ENCODE data around the gene SLC17A2.

SLC17A2 gene

DNA sequence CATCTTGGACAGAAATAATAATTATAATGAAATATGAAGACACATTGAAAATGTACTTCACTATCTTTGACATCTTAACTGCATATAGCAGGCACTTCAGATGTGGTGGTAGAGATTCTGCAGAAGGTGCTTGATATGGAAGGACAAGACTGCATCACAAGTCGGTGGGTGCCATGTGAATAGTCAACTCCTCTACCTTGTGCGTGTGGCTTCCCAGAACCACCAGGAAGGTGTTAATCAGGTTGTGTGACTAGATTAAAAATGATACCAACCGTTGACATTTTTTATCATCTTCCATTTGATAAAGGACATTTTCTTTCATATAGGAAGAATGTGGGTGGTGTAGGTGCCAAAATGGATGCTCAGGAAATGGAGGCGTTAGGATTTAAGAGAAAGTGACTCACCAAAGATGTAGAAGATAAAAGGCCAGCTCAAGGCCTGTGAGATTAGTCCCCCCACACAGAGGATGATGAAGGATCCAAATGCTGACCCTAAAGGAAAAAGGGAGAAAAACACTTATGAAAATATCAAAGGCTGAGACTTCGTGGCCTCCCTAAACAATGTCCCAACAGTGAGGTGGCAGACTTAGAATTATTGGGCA, 12.3 kb downstream of the SLC17A2 start:
- no peak for DNase-seq

DNA sequence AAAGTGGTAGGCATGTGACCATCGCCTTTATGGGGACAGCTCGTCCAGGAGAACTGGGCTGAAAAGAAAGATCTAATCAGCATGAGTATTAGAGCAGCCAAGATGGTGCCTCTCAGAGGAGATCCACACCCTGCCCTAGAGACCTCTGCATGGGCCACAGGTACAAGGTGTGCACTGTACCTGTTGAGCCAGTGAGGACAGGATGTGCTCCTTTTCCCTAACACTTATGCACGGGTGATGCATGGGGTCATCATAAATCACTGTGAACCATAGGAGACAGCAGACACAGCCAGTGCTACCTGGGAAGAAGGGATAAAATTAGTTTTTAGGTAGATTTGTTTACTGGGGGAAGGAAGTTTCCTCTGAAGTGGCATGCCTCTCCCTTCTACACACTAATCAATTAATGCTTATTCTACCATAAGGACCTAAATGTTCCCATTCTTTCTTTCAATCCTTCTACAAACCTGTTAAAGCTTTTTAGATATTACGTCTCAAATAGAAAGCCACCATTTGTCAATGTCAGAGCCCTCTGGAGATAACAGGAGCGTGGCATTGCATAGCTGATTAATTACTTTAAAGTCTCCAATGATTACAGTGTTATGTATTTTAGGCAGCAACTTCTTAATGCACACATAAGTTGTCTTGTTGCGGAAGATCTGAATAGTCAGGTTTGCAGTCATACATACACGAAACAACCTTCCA, 13.6 kb downstream of the SLC17A2 start:
- no peak for DNase-seq

DNA sequence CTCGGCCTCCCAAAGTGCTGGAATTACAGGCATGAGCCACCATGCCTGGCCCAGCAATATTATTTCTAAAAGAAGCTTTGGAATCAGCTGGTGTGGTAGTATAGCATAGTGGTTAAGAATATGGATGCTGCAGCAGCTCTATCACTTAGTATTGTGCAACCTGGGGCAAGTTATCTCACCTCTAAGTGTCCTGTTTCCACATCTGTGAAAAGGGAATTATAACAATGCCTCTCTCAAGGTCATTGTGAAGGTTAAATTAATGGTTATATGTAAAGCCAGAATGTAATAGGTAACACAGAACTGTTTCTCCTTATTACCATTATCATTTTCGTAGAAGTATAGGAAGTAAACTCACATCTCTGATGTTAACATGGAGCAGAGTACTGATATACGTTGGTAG, 14.2 kb downstream of the SLC17A2 start:
- no peak for DNase-seq

DNA sequence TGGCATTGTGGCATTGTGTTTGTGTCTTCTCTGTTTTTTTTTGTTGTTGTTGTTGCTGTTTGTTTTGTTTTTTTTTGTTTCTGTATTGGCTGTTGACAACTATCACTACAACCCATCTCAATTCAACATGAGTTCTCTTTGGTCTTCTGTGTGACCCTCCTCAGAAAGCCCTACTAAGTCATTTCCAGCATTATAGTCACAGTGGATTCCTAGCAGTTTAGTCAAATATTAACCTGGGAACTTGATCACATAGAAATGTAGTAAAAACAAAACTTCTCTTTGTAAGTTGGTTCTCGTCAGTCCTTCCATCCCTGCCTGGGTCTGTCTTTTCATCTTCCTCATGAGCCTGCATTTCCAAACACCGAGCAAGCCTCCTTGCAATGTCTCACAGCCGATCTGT, 16.8 kb downstream of the SLC17A2 start:
- no peak for DNase-seq

DNA sequence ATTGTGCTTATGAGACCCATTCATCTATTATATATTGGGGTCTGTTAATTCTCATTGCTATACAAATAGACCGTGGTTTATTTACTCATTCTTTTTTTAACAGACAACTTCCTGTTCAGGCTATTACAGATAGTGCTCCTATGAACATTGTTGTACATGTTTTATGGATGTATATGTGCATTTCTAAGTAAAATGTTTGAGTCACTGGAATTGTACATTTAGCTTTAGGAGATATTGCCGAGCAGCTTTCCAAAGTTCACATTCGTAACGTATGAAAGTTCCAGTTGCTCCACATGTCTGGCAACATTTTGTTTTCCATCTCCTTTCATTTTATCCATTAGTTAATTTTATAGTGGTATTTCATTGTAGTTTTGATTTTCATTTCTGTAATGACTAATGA, 19.1 kb downstream of the SLC17A2 start:
- DNase-seq: no peak

DNA sequence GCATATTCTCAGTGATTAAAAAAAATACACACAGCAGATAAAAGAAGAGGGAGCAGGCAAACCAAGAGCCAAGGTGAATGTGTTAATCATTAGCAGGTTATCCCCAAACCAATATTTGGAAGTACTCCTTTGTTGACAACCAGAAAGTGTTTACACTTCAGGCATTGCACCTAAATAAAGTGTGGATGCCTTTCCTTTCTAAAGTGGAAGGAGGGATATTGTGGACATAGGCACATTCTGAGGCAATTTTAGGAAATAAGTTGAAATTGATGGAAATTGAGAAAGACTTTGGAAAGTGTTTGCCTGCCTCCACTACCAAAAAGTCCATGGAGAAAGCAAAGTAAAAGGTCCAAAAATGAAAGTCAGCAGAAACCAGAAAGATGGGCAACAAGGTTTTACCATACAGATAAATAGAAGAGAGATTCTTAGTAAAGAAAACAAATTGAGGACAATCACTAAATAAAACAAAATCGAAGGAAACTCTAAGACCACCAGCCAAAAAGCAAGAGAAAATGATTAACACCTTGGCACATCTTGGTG, 22.9 kb downstream of the SLC17A2 start:
- DNase-seq: no peak

DNA sequence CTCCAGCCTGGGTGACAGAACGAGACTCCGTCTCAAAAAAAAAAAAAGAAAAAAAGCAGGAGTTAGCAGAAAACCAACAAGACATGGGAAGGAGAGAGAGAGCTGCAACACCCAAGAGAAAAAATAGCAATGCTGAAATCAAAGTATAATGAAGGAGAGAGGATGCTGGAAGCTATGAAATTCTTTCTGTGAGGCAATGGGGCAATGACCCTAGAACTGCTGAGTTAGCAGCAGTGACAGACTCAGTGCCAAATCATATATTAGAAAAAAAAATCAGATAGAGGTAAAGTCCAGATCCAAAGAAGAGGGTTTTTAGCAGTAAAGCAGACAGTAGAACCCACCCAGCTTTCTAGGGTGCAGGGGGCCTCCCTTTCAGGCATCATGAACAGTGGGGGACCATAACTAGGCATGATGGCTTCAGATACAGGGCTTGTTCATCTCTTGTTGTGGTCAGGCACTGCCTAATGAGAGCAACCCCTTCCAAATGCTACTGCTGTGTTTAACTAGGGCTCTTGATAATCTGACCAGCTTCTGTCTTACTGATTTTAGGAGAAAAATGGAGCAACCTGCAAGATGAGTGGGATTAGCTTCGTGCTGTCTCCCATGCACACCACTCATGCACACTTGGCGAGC, 26.9 kb downstream of the SLC17A2 start:
- DNase-seq: no peak

DNA sequence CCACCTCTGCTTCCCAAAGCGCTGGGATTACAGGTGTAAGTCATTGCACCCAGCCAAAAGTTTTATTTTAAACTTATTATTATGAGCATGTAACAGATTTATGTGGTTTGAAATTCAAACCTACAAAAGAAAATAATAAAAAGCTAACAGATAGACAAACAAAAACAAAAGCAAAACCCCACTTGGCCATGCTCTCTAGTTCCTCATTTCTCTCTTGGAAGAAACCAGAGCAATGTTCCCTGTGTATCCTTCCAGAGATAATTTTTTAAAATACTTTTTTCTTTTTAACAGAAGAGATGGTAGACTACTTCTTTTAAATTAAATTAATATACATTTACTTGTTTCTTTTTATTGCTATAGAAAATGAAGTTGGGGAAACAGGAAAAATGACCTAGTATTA, 28.4 kb downstream of the SLC17A2 start:
- no peak for DNase-seq

DNA sequence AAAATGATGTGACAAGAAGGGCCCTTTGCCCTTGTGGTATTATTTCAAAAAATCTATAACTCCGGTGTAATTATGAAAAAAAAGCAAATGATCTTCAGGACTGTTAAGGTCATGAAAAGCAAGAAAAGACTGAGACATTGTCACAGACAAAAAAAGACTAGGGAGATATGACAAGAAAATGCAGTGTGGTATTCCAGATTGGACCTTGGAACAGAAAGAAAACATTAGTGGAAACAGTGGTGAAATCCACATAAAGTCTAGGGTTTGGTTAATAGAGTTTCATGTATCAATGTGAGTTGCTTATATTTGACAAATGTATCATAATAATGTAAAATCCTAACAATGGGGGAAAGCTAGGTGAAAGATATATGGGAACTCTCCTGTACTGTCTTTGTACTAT, 29.6 kb downstream of the SLC17A2 start:
- no peak for DNase-seq

DNA sequence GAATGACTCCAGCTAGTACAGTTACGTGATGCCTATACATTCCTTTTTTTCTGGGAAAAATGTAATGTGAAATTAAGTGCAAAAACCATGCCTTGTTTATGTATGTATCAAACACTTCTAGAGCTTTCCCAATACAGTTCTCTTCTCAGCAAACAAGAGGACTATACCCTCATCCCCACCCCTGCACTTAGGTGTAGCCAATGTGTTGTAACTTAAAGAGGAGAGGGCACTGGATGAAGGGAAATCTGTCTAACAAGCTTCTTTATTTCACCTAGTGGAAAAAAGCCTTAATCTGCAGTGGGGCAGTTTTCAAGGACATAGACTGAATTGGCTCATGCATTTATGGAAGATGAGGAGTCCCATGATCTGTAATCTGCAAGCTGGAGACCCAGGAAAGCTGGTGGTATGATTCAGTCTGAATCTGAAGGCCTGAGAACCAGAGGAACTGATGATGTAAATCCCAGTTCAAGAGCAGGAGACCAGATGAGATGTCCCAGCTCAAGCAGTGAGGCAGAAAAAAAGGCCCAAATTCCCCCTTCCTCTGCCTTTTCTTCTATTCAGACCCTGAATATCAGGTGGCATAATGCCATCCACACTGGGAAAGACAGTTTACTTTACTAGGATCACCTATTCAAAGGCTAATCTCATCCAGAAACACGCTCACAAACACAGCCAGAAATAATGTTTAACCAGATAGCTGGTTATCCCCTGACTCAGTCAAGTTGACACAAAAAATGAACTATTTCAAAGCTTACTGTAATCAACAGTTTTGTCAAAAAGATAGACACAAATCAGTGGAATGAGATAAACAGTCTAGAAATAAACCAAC, 30.7 kb downstream of the SLC17A2 start:
- no peak for DNase-seq

DNA sequence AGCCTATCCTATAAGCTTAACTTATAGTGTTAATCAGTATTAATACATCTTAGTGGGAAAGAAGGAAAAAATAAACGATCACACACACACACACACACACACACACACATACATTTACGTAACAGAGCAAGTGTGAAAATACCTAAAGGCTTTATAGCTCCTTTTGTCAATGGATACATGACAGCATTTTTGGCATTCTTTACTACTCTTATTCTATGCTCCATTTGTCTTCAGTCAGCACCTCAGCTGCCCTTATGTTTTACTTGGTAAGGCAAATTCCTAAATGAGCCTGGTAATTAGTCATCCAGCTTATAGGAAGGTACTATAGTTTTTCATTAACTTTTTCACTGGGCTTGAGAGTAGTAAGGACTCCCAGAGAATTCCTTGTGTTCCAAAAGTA, 31.4 kb downstream of the SLC17A2 start:
- DNase-seq: no peak

DNA sequence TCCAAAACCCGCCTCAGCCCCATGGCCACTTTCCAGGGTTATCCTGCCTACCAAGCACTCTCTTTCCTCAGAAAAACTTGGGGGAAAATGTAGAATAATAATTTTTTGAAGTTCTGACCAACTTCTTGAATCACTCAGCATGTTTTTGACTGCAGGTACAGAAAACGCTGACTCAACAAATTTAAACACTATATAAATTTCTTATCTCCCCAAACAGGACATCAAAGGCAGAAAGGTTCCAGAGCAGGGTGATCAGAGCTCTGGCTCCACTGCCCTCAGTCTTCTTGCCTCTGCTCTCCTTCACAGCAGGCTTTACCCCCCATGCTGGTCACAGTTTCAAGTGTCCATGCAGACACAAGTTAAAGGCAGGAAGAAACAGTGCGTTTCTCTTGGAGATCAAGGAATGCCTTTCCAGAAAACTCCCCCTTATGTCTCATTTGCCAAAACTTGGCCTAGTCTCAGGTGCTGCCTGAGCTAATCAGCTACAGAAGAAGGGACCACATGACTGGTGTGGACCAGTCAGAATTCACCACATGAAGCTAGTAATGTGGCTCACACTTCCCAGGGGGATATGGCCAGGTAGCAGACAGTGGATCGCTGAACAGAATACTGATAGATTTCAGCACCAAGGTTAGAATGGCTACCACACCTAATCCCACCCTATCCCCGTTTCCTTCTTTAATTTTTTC, 32.1 kb downstream of the SLC17A2 start:
- DNase-seq: no peak

DNA sequence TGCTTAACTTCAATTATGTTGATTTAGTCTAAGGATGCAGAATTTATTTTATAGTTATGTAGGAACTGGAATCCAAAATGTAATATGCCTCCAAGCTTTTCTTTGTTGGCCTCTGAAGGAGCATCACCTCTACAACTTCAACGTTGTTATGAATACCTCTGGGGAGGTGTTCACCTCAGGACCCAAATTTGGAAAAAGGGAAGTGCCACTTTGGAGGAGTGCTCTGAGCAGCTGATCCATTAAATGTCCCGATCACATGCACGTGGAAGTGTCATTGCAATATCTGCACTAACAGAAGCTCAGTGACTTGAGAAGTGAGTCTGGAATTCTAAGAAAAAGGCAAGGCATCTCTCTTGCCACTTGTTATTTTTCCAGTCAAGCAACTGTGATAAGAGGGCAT, 34.2 kb downstream of the SLC17A2 start:
- DNase-seq: no peak

DNA sequence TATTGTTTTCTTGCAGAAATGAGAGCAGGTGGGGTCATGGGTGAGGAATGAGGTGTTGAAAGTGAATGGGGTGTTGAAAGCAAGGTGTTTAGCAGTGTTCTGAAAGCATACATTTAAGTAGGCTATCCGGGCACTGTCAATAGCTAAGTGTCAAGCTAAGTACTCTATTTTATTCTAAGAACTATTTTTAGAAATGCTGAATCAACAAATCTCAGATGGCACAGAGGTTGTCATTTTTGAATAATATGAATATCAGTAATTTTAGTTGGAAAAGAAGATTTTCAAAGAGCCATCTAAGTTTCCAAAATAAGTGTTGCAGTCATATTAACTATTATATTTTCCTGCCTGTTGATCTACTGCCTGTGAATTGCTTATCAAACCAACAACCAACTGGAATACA, 34.7 kb downstream of the SLC17A2 start:
- no peak for DNase-seq

DNA sequence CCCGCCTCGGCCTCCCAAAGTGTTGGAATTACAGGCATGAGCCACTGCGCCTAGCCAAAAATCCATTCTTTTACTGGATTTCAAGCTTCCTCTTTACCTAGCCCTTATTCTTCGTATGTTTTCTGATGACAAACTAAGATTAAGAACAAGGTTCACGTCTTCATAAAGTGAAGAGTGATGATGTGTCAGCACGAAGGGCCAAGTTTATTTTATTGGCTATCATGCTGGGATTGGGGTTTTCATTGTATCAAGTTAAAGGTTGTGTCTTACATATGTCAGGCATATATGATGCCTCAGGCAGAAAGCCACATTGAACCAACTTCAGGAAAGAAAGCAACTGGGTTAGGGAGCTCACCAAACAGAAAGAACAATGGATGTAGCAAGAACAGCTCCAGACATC, 36.7 kb downstream of the SLC17A2 start:
- no peak for DNase-seq

DNA sequence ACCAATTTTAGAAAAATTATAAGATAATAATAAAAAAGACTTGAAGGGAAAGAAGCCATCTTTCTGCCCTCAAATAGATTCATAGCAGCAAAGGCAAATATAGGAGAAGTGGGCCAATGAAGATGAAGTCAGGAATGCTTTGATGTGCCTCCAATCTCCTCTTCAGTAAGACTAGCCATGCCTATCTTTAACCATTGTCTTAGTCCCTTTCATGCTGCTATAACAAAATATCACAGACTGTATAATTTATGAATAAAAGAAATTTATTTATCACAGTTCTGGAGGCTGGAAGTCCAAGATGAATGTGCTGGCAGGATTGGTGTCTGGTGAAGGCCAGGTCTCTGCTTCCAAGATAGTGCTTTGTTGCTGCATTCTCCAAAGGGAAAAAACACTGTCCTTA, 37.6 kb downstream of the SLC17A2 start:
- DNase-seq: no peak

DNA sequence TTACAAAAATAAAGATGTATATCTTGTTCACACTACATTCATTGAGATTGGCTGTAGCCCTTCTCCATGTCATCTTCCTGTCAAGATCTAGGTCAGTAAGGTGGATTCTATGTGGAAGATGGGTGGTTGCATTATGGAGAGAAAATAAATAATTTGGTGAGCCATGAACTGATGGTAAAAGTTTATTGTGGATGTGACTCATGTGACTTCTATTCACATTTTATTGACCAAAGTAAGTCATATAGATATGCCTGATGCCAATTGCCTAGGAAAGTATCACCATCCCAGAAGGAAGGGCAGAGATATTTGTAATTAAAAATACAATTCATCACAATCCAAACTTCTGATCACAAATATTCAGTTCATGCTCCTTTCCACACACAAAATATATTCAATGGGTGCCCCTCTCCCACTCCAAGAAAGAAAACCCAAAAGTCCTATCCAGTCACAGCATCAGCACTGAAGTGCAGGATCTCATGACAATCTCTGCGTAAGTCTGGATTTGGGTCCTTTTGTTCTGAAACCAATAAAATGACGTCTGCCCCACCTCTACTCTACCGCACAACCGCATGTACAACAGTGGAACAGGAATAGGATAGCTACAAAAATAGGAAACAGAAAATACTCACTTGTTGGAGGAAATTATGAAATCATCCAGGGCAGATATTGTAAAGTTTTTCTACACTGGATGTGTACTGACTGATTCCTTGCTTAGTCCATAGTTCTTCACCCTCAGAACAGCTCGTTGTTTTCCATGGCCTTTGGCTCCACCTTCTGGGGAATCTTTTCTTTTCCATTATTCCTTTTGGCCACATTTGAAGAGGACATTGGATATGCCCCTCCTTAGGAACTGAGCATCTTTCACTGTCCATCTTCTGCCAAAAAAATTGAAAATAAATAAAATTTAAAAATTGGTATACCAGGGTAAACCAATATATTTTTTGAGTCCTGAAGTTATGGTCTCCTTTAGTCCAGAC, 40.3 kb downstream of the SLC17A2 start:
- DNase-seq: peak; percentile 31

DNA sequence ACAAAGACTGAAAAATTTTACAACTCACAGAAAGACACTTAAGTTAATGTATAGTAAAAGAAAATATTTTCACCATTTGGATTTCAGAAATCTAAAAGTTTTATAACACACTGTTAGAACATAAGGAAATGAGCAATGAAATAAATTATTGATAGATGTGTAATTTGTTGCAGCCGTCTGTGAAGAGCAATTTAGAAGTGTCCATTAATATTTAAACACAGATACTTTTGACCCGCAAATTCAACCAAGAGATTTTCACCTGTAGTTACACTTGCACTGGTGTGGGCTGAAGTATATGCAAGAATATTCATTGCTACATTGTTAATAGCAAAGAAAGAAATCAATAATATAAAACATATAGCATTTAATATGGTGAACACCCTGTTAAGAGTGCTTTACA, 41.9 kb downstream of the SLC17A2 start:
- no peak for DNase-seq

DNA sequence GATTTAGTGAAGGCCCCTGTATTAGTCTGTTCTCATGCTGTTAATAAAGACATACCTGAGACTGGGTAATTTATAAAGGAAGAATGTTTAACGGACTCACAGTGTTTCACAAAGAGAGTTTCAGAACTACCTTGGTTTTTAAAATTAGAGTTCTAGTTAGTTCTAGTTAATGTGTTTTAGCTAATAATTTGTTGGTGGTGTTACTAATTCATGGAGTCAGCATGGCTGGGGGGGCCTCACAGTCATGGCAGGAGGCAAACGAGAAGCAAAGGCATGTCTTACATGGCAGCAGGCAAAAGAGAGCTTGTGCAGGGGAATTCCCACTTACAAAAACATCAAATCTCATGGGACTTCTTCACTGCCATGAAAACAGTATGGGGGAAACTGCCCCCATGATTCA, 44.4 kb downstream of the SLC17A2 start:
- DNase-seq: no peak

DNA sequence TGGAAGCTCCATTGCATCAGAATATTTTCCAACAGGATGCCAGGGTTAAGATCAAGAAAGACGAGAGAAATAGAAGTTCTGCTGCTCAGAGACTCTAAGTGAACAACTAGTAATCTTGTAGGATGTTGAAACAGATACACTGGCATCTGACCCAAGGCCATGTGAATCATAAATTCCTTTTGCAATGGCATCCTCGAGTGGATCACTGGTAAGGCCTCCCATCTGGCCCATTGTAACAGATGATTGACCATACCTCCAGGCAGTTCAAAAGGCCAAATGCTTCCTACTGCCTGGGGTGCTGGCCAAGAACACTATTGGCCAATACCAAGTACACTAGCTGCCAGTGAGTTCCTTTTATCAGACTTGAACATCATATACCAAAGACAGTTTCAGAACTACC, 46.5 kb downstream of the SLC17A2 start:
- no peak for DNase-seq

DNA sequence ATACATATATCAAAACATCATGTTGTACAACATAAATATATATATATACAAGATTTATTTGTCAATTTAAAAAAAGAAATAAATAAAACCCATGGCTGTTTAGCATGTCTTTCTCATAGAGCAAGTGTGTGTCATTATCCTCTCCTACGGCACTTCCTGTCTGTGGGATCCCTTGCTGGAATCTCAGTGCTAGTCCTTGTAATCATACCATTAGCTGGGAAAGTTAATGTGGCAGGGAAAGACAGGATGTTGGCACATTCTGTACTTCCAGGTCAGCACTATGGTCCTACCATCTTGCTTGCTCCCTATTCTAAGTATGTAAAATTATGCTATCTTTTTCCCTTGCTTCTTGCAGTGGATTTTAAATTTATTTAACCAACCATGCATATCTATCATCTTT, 47.0 kb downstream of the SLC17A2 start:
- no peak for DNase-seq
